Naive thymus-derived CD8-positive, alpha-beta T cell (primary cell): ENCODE results near the gene ITPKC. TPM values are rescaled to one million over a fixed set of nuclear protein-coding genes. Genes with fewer than 3 reads are reported as not detected.

Experiments
- ATAC-seq, 2 donors: fragments of 150-1000 bp; cut with Tn5 transposase in 1 of 2; sonication (Bioruptor Pico), chemical (Tn5 transposase) in 1 of 2; 1 replicate in 1 of 2; 2 replicates in 1 of 2; pipeline ENCODE4 v1.10.0; 2021; ENCODE audit warnings: mild to moderate bottlenecking in 2 of 2, moderate library complexity in 2 of 2
- POLR2A ChIA-PET: fragments of 350-600 bp; sonication (Branson Sonifier 250); formaldehyde crosslinking; loops from one replicate; lab custom pipeline; 2021; ENCODE audit warnings: antibody characterized with exemption; lab: Charles Lee
- DNase-seq, 10 donors: peaks; one replicate each; pipeline versions ENCODE4 v3.0.0 to v3.0.0-alpha.2; 2020 to 2022
- H3K27ac Mint-ChIP-seq, 10 donors: one replicate each; pipeline ENCODE4 v1.8.0; 2020 to 2022; ENCODE audit warnings: mild to moderate bottlenecking in 10 of 10, mixed read lengths in 10 of 10, moderate library complexity in 4 of 10, inconsistent platforms in 1 of 10
- H3K27me3 Mint-ChIP-seq, 5 donors: one replicate each; pipeline ENCODE4 v1.8.0; 2021 to 2022; ENCODE audit warnings: mixed read lengths in 5 of 5
- H3K36me3 Mint-ChIP-seq, 3 donors: one replicate each; pipeline ENCODE4 v1.8.0; 2020 to 2022; ENCODE audit warnings: mixed read lengths in 3 of 3, mild to moderate bottlenecking in 2 of 3, inconsistent platforms in 1 of 3
- H3K4me1 Mint-ChIP-seq, 4 donors: one replicate each; pipeline ENCODE4 v1.8.0; 2021 to 2022; ENCODE audit warnings: mixed read lengths in 4 of 4
- H3K4me3 Mint-ChIP-seq, 10 donors: one replicate each; pipeline ENCODE4 v1.8.0; 2020 to 2022; ENCODE audit warnings: mild to moderate bottlenecking in 10 of 10, mixed read lengths in 10 of 10, moderate library complexity in 6 of 10, inconsistent platforms in 1 of 10
- H3K9me3 Mint-ChIP-seq, 9 donors: one replicate each; pipeline ENCODE4 v1.8.0; 2020 to 2022; ENCODE audit warnings: mixed read lengths in 9 of 9, mild to moderate bottlenecking in 3 of 9, inconsistent platforms in 1 of 9, moderate library complexity in 1 of 9
- polyA plus RNA-seq, 3 donors: library from polyadenylated mRNA; unstranded; fragments of 300-500 nt; fragmentation: Illumina TruSeq; gene quantifications; one replicate each; pipeline ENCODE4 v1.2.3, GENCODE V29; 2021
- total RNA-seq, 8 experiments: library from RNA in 2 of 8; stranded (reverse) in 2 of 8; gene quantifications; one replicate each; pipeline ENCODE4 v1.2.3 and lab custom pipeline; 2021 to 2026

Gene ITPKC
- total and polyA plus RNA-seq, 5 experiments from 2014 or later = 2.9 to 8.1 (median 5.7) TPM

- H3K27me3 Mint-ChIP-seq = no peaks in the 10 kb centered on the region
- no peak for DNase-seq
- ATAC-seq = no peak
- H3K36me3 Mint-ChIP-seq = peaks cover 0 to 78% (median 30%) of the 10 kb centered on the region in 3 donors
- no peak overlapping the region for H3K27ac Mint-ChIP-seq
- no peaks in the 10 kb centered on the region for H3K9me3 Mint-ChIP-seq
- H3K4me1 Mint-ChIP-seq = peaks cover 1 to 4% (median 3%) of the 10 kb centered on the region in 4 donors
- POLR2A ChIA-PET = no interaction called here
- H3K4me3 Mint-ChIP-seq = no peak overlapping the region
These were observed 11.6 kb upstream of the ITPKC start for GRCh38 chr19:40705362-40705651.

GRCh38 chr19:40705950-40706619 lies 10.8 kb upstream of the ITPKC start:
- no peaks in the 10 kb centered on the region for H3K9me3 Mint-ChIP-seq
- ATAC-seq (no peak), DNase-seq (no peak)
- POLR2A ChIA-PET = interaction anchor here (0.5 kb wide), 1 partner anchor 708 kb away, joined by 4 read pairs; no protein-coding TSS in a partner anchor
- H3K4me1 Mint-ChIP-seq = peaks cover 3 to 7% (median 5%) of the 10 kb centered on the region in 4 donors
- no peak overlapping the region for H3K4me3 Mint-ChIP-seq
- H3K27me3 Mint-ChIP-seq = no peaks in the 10 kb centered on the region
- H3K36me3 Mint-ChIP-seq = peaks cover 0 to 78% (median 32%) of the 10 kb centered on the region in 3 donors
- H3K27ac Mint-ChIP-seq = no peak overlapping the region

- DNase-seq = no peak
- Mint-ChIP-seq H3K36me3 (peaks cover 4 to 82% (median 30%) of the 10 kb centered on the region in 3 donors), H3K9me3 (no peaks in the 10 kb centered on the region), H3K27ac (peak overlapping the region in 1 of 10 donors; percentile 17), H3K27me3 (no peaks in the 10 kb centered on the region), H3K4me3 (no peak overlapping the region), H3K4me1 (peaks cover 4 to 14% (median 8%) of the 10 kb centered on the region in 4 donors)
- no peak for ATAC-seq
- POLR2A ChIA-PET = interaction anchor here (1.4 kb wide), 1 partner anchor 10 kb away, joined by 4 read pairs; the partner anchor contains the start of genes COQ8B and ITPKC
These were observed 9.3 kb upstream of the ITPKC start for GRCh38 chr19:40707615-40708014.

- Mint-ChIP-seq H3K27me3 (no peaks in the 10 kb centered on the region), H3K9me3 (no peaks in the 10 kb centered on the region), H3K4me1 (peaks cover 12 to 25% (median 19%) of the 10 kb centered on the region in 4 donors), H3K36me3 (peaks cover 4 to 73% (median 19%) of the 10 kb centered on the region in 3 donors), H3K4me3 (no peak overlapping the region), H3K27ac (peak overlapping the region in 1 of 10 donors; percentile 38)
- DNase-seq (no peak), ATAC-seq (no peak)
- POLR2A ChIA-PET = no interaction called here
These were observed 7.1 kb upstream of the ITPKC start for GRCh38 chr19:40709817-40710216.

GRCh38 chr19:40713939-40714338 lies 3.0 kb upstream of the ITPKC start:
- Mint-ChIP-seq H3K4me1 (peaks cover 27 to 58% (median 48%) of the 10 kb centered on the region in 4 donors), H3K27me3 (no peaks in the 10 kb centered on the region), H3K36me3 (peaks cover 4 to 38% (median 11%) of the 10 kb centered on the region in 3 donors), H3K9me3 (no peaks in the 10 kb centered on the region), H3K27ac (peak overlapping the region; percentile 79 to 100 (median 96)), H3K4me3 (peak overlapping the region; percentile 55 to 91 (median 82))
- POLR2A ChIA-PET = interaction anchor here (0.5 to 1.7 kb wide), 7 partner anchors 17 to 1329 kb away, joined by 3 to 6 read pairs (median 4); partner anchors contain the start of gene EGLN2
- DNase-seq (no peak), ATAC-seq (no peak)

- POLR2A ChIA-PET = interaction anchor here (0.5 to 1.7 kb wide), 5 partner anchors 17 to 489 kb away, joined by 3 to 6 read pairs (median 4); partner anchors contain the start of gene EGLN2
- peak; percentile 75 to 78 for ATAC-seq
- peaks cover 4 to 30% (median 6%) of the 10 kb centered on the region in 3 donors for H3K36me3 Mint-ChIP-seq
- peaks cover 27 to 62% (median 55%) of the 10 kb centered on the region in 4 donors for H3K4me1 Mint-ChIP-seq
- no peaks in the 10 kb centered on the region for H3K27me3 Mint-ChIP-seq
- H3K27ac Mint-ChIP-seq = peak overlapping the region; percentile 90 to 100 (median 98)
- H3K4me3 Mint-ChIP-seq = peak overlapping the region; percentile 80 to 94 (median 90)
- peak; percentile 89 to 97 (median 95) for DNase-seq
- no peaks in the 10 kb centered on the region for H3K9me3 Mint-ChIP-seq
These were observed 2.2 kb upstream of the ITPKC start for GRCh38 chr19:40714441-40715299.

- H3K4me3 Mint-ChIP-seq = peak overlapping the region; percentile 80 to 94 (median 90)
- H3K4me1 Mint-ChIP-seq = peaks cover 35 to 72% (median 67%) of the 10 kb centered on the region in 4 donors
- peak overlapping the region; percentile 90 to 100 (median 98) for H3K27ac Mint-ChIP-seq
- ATAC-seq (peak in 1 of 2 donors; percentile 20), DNase-seq (peak in 9 of 10 donors; percentile 26 to 84 (median 35))
- no peaks in the 10 kb centered on the region for H3K9me3 Mint-ChIP-seq
- no peaks in the 10 kb centered on the region for H3K27me3 Mint-ChIP-seq
- H3K36me3 Mint-ChIP-seq = peaks cover 4 to 18% (median 4%) of the 10 kb centered on the region in 3 donors
- POLR2A ChIA-PET = interaction anchor here (0.9 to 2.5 kb wide), 7 partner anchors 34 to 1312 kb away, joined by 3 to 23 read pairs (median 17); partner anchors contain the start of genes ACTMAP, EGLN2, RAB4B and SNRPA
These were observed 856 bp upstream of the ITPKC start for GRCh38 chr19:40716031-40716481.

- Mint-ChIP-seq H3K4me3 (peak overlapping the region; percentile 68 to 98 (median 86)), H3K36me3 (peaks cover 0 to 8% (median 0%) of the 10 kb centered on the region in 3 donors), H3K4me1 (peaks cover 35 to 78% (median 75%) of the 10 kb centered on the region in 4 donors), H3K27me3 (no peaks in the 10 kb centered on the region), H3K9me3 (no peaks in the 10 kb centered on the region), H3K27ac (peak overlapping the region in 7 of 10 donors; percentile 40 to 91 (median 69))
- DNase-seq (peak in 1 of 10 donors; percentile 14), ATAC-seq (no peak)
- POLR2A ChIA-PET = interaction anchor here (0.5 to 2.5 kb wide), 11 partner anchors 9 to 546 kb away, joined by 3 to 23 read pairs (median 4); partner anchors contain the start of genes ACTMAP, EGLN2, RAB4B and SNRPA
These were observed 490 bp downstream of the ITPKC start for GRCh38 chr19:40717325-40717879.

GRCh38 chr19:40717880-40718773 lies 1.2 kb downstream of the ITPKC start:
- POLR2A ChIA-PET = interaction anchor here (0.6 to 2.5 kb wide), 8 partner anchors 10 to 545 kb away, joined by 3 to 23 read pairs (median 4); partner anchors contain the start of genes ACTMAP, RAB4B and SNRPA
- Mint-ChIP-seq H3K4me1 (peaks cover 38 to 78% (median 76%) of the 10 kb centered on the region in 4 donors), H3K27me3 (no peaks in the 10 kb centered on the region), H3K27ac (peak overlapping the region; percentile 79 to 99 (median 92)), H3K9me3 (no peaks in the 10 kb centered on the region), H3K36me3 (peaks cover 0 to 7% (median 0%) of the 10 kb centered on the region in 3 donors), H3K4me3 (peak overlapping the region; percentile 80 to 98 (median 90))
- ATAC-seq (no peak), DNase-seq (no peak)

- peaks cover 0 to 12% (median 0%) of the 10 kb centered on the region in 3 donors for H3K36me3 Mint-ChIP-seq
- ATAC-seq (no peak), DNase-seq (peak in 1 of 10 donors; percentile 2)
- no peaks in the 10 kb centered on the region for H3K9me3 Mint-ChIP-seq
- H3K4me3 Mint-ChIP-seq = peak overlapping the region; percentile 80 to 98 (median 90)
- peak overlapping the region in 9 of 10 donors; percentile 28 to 99 (median 91) for H3K27ac Mint-ChIP-seq
- POLR2A ChIA-PET = interaction anchor here (1.0 kb wide), 1 partner anchor 31 kb away, joined by 4 read pairs; the partner anchor contains the start of gene ACTMAP
- H3K4me1 Mint-ChIP-seq = peaks cover 39 to 81% (median 76%) of the 10 kb centered on the region in 4 donors
- H3K27me3 Mint-ChIP-seq = no peaks in the 10 kb centered on the region
These were observed 2.0 kb downstream of the ITPKC start for GRCh38 chr19:40718774-40719391.
